DOHH2 (cell line): ENCODE results near the gene RBFOX1.

Experiments
- CTCF ChIP-seq: fragments of 200-600 bp; sonication (generic); IDR thresholded peaks from one replicate; pipeline ENCODE4 v1.5.1; 2014; ENCODE audit warnings: antibody characterized with exemption, mild to moderate bottlenecking, low read depth, low read length; ENCODE audit not compliant: poor library complexity, severe bottlenecking
- EZH2phosphoT487 ChIP-seq: fragments of 200-600 bp; sonication (generic); IDR thresholded peaks from 2 replicates; pipeline ENCODE4 v1.6.1; 2017; ENCODE audit warnings: borderline replicate concordance, mild to moderate bottlenecking, antibody characterized with exemption, low read length, moderate library complexity, mixed read lengths

DNA sequence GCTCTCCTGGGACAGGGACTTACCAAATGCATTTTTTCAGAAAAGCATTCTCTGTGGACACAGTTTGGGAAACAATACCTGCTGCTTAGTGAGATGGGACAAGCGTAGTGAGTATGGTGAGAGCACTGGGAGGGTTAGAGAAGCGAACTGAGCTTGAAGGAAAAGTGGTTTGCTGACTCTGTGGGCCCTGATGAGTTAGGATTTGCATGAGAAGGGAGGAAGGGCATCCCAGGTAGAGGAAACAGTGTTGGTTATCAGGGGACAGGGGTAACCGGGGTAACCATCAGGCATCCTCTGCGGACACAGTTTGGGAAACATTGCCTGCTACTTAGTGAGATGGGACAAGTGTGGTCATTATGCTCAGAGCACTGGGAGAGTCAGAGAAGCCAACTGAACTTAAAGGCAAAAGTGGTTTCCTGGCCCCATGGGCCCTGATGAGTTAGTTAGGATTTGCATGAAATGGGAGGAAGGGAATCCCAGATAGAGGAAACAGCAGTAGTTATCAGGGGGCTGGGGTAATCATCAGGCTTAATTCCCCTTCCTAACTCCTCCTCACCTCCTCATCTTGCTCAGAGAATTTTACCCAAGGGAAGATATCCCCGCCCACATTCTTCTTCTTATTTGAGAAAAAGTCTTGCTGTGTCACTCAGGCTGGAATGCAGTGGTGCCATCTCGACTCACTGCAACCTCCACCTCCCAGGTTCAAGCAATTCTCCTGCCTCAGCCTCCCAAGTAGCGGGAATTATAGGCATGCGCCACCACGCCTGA is 319.3 kb downstream of the RBFOX1 start:
- TF ChIP-seq CTCF (no peak), EZH2phosphoT487 (no peak)
